ENCODE results near the gene WDR6.

- TF ChIP-seq CTCF (conservative IDR thresholded peaks at IDR 0.05; ENCODE audit: low read length), result no peak
- no peak for TF ChIP-seq EZH2phosphoT487 (IDR thresholded peaks at IDR 0.05; ENCODE audit: borderline replicate concordance, low read depth, low read length)
Observed at GRCh38 chr3:49016414-49017228, 9.4 kb downstream of the WDR6 start.

Measured in OCI-LY7 (cell line).